HG02678 (cell line): Measurements from ENCODE around the gene MCF2L.
"Not testable (repeated sequence)": the region's sequence is repeated elsewhere in the genome, so short reads cannot be mapped to it uniquely, and the experiment has no call there.

Experiments
- ATAC-seq: cut with Tn5 transposase; IDR thresholded peaks from one replicate; pipeline ENCODE4 v1.9.1; 2021; ENCODE audit warnings: mild to moderate bottlenecking, moderate library complexity; ENCODE audit not compliant: unreplicated experiment

Gene MCF2L

DNA sequence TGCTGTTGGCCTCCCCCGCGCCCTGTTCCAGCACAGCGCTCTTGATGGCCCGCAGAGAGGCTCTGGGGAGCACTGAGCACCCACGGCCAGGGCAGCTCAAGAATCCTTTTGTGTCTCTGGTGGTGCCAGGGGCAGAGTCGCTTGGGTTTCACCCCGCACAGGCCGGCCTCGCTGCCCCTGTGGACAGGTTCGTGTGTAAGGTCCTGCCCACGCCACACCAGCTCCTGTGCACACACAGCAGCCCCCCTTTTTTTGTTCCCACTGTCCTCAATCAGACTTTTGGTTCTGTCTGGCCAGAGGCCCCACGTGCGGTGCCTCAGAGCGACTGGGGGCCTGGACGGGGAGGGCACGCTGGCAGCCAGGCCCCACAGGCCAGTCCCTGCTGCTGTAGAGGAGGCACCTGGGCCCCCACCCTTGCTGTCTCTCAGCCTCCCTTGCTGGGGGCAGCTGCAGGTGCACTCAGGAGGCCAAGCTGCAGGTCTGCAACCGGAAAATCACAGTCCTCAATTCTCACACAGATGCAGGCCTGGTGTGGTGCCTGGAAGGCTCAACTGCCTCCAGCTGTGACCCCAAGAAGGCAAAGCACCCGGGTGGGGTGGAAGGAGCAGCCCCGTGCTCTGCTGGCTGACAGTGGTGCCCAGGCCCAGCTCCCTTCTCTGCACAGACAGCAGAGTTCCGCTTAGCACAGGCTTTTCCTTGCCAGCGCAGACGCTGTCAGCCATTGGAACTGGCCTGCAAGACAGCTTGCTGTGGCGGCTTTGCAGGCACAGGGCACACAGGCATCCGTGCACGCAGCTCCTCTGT lies 124.0 kb downstream of the MCF2L start:
- no peak for ATAC-seq

DNA sequence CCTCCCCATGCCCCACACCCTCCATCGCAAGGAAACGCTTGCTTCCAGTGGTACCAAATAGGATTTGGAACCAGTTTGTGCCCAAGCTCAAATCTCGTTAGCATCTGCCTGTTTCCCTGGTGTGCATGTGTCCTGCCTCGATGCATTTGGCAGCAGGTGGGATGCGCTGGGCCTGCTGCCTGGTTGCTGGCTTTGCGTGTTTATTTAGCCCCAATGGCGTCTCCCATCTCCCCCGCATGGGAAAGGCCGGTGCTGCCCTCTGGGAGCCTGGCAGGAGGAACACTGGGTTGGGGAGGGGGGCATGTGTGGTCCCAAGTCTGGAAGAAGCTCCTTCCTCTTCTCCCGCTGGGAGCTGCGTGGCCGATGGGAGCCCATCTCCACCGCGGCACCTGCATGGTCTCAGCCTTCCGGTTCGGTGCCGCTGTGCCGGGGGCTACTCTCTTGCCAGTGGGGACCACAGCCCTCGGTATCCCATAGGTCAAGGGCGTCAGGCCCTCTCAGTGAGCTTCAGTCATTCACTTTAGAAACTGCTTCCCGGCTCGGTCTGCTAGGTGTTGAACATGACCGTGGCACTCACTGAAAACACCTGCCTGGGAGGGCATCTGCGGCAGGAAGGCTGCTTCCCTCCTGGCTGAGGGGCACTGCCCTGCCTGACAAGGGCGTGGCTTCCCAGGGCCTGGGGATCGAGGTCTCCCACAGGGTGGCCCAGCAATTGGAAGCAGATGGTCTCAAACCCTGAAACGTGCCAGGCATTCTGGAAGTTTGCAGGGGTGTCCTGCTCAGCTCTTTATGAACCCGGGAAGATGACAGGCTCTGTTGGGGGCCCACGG lies 124.8 kb downstream of the MCF2L start:
- no peak for ATAC-seq

DNA sequence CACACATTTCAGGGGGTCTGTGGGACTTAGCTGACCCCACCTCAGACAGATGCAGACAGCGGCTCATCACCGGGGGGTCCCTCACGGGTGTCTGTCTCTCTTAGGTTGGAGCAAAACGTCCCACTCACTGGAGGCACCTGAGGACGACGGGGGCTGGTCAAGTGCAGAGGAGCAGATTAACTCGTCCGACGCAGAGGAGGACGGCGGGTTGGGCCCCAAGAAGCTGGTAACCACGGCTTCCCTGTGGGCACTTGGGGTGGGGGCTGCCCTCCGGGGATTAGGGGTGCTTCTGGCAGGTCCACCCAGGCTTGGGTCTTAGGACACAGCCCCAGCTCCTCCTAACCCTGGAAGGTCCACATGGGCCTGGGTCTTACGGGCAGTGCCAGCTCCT lies 125.4 kb downstream of the MCF2L start:
- ATAC-seq = no peak

DNA sequence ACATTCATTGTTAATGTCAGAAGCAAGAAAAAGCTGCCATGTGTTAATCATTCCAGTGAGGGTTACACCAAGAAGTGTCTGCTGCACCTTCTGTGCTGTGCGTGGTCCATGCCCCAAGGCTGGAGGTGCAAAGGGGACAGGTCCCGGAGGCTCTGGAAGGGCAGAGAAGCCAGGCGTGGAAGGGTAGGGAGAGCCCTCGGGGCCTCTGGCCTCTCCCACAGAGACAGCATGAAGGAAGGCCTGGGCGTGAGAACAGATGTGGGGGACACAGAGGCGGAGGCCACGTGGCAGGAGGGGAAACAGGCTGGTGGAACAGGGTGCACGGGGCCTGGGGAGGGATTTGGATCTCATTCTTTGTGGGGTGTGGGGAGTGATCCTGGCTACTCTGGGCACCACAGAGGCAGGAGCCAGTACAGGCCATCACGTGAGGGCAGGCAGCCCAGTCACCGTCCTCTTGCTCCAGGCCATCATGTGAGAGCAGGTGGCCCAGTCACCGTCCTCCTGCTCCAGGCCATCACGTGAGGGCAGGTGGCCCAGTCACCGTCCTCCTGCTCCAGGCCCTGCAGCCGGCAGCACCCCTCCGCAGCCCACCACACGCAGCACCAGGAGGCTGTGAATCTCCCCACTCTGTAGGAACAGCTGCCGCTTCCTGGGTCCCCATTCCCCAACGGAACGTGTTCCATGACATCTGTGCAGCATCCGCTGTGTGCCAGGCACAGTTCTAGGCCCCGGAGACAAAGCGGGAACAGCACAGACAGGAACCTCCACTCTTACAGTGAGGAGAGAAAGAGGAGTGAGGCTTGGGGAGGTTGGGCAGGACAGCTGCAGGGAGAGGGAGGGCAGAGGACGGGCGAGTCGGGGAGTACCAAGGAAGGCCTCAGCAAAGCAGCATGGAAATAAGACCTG lies 126.4 kb downstream of the MCF2L start:
- no peak for ATAC-seq

DNA sequence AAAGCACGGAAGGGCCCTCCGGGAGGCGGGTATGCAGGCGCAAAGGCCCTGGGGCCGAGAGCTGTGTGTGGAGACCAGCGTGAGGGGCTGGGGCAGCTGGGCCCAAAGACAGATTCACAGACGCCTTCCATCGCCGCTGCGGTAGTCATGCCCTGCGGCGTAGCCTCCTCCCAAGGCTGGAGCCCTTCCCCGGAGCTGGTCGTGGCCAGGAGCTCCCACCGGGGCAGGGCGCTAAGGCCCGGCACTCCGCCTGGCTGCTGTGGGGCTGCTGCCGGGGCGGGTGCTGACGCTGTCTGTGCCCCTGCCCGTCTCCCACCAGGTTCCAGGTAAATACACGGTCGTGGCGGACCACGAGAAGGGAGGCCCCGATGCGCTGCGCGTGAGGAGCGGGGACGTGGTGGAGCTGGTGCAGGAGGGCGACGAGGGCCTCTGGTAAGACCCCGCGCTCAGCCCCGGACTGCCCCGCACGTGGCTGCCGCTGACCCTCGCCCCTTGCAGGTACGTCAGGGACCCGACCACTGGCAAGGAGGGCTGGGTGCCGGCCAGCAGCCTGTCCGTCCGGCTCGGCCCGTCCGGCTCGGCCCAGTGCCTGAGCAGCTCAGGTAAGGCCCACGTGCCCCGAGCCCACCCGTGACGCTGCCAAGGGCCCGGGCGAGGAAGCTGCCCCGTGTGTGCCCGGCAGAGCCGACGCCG lies 127.2 kb downstream of the MCF2L start:
- ATAC-seq = no peak

DNA sequence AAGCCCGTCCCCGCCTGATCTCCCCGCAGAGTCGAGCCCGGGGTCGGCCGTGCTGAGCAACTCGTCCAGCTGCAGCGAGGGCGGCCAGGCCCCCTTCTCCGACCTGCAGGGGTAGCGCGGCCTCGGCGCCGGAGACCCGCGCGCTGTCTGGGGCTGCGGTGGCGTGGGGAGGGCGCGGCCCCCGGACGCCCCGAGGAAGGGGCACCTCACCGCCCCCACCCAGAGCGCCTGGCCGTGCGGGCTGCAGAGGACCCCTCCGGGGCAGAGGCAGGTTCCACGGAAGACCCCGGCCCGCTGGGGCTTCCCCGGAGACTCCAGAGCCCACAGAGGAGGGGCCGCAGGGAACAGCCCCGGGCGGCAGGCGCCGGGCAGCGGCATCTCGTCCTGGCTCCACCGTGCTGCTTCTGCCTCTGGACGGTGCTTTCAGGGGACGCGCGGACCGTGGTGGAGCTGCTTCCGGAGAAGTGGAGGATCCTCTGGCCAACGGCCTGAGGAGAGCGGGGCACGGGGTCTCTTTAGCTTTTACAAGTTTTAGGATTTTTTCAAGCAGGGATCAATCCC lies 127.8 kb downstream of the MCF2L start:
- no peak for ATAC-seq

DNA sequence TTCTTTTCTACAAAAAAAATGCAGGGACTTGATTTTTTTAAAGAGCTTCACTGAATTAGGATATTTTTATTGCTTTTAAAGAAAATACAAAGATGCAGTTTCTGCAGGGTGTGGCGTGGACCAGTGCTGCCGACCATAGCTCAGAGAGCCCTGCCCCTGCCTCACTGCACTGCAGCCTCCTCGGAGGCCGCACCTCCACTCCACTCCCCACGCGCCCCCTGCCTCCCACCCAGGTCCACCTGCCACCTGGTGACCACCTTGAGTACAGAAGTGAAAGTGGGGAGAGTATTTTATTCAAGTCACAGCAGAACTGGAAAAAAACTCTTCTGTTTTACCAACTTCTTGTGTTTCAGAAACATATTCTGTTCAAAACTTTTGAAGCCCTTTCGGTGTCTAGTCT lies 128.6 kb downstream of the MCF2L start:
- no peak for ATAC-seq

DNA sequence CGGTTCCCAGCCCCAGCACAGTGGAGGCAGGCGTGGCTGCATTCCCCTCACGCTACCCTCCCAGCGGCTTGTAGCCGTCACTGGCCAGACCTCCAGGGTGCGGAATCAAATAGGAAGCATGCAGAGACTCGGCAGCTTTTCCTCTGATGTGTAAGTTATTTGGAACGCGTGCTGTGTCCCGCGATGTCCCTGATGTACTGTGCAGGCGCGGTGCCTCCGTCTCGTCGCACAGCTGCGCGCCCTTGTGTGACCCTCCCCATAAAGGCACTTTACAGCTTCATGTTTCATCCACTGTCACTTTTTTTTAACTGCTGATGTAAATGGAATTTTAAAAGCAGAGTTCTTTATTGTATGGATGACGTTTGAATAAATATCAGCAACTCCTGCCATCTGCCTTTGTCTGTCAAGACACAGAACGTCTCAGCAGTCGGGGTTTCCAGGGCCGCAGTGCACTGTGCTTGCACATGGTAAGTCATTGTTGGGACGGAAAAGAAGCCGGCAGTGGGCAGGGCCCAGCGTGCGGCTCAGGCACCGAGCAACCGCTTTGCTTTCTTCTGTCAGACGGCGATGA lies 129.2 kb downstream of the MCF2L start:
- ATAC-seq = no peak

DNA sequence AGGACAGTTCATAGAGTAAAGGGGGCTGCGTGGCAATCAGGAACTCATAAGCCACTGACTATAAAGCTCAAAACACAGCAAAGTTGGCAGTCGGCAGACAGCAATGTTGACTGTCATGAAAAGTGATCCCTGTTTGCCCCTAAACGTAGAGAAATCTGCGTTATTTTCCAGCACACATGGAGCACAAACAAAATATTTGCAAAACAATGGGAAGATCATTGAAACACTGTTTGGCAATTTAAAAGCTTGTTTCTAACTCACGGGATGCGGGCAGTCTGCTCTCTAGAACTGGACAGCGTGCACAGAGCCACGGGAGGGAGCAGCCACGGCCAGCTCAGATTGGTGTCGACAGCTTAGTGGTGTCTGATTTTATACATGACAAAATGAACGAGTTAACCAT lies 130.1 kb downstream of the MCF2L start:
- ATAC-seq = no peak

DNA sequence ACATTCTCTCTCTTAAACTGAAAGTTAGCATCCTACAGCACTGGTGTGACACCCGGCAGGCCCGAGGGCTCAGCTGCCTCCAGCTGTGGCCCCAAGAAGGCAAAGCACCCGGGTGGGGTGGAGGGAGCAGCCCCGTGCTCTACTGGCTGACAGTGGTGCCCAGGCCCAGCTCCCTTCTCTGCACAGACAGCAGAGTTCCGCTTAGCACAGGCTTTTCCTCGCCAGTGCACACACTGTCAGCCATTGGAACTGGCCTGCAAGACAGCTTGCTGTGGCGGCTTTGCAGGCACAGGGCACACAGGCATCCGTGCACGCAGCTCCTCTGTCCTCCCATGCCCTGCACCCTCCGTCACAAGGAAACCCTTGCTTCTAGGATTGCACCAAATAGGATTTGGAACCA lies 133.3 kb downstream of the MCF2L start:
- ATAC-seq = not testable (repeated sequence)

DNA sequence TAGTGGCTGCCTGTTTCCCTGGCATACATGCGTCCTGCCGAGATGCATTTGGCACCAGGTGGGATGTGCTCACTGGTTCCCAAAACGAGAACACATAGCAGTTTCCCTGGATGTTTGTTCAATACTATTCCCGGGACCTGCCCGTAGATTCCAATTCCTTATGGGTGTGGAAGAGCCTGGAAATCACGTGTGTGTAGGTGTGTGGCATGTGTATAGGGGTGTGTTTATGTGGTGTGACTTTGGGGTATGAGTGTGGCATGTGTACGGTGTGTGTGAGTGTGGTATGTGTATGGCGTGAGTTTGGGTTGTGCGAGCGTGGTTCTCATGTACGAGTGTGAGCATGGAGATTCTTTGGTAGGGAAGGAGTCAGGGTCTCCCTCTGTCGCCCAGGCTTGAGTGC lies 133.7 kb downstream of the MCF2L start:
- no peak for ATAC-seq

DNA sequence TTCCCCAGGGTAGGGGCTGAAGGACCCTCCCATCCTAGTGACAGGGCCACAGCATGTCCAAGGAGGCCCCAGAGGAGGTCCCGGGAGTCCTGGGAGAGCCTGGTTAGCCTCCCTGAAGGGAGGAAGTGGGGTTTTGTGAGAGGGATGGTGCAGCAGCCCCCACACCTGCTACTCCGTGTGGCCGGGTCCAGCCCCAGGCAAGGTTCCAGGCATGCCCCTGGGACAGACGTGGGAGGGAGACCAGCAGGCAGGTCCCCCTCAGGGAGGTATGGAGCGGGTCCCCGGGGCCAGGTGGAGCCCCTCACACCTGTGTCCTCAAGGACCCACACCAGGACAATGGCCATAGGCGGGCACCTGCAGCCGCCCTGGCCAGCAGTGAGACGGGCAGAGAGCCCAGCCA lies 134.6 kb downstream of the MCF2L start:
- ATAC-seq = no peak

DNA sequence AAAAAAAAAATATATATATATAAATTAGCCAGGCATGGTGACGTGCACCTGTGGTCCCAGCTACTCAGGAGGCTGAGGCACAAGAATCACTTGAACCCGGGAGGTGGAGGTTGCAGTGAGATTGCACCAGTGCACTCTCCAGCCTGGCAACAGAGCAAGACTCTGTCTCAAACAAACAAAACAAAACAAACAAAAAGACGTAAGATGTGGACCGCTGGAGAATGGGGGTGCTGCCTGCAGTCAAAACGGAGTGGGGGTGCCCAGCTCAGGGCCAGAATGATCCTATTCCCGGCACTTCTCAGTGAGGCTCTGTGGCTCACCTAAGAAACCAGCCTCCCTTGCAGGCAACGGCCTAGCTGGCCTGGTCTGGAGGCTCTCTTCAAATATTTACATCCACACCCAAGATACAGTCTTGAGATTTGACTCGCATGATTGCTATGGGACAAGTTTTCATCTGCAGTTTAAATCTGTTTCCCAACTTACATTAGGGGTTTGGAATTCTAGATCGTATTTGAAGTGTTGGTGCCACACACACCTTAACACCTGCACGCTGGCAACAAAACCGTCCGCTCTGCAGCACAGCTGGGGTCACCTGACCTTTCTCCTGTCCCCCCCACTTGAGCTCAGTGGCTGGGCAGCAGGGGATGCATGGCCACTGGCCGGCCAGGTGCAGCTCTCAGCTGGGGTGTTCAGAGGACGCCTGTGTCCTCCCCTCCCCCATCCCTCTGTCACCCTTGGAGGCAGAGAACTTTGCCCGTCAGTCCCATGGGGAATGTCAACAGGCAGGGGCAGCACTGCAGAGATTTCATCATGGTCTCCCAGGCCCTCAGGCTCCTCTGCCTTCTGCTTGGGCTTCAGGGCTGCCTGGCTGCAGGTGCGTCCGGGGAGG lies 136.3 kb downstream of the MCF2L start, which contains the start of gene F7:
Gene F7, plus strand, starts transcription at position 760 of the 889 bp plus-strand sequence. Its CDS starts 51 bp downstream, at position 811.
- no peak for ATAC-seq

DNA sequence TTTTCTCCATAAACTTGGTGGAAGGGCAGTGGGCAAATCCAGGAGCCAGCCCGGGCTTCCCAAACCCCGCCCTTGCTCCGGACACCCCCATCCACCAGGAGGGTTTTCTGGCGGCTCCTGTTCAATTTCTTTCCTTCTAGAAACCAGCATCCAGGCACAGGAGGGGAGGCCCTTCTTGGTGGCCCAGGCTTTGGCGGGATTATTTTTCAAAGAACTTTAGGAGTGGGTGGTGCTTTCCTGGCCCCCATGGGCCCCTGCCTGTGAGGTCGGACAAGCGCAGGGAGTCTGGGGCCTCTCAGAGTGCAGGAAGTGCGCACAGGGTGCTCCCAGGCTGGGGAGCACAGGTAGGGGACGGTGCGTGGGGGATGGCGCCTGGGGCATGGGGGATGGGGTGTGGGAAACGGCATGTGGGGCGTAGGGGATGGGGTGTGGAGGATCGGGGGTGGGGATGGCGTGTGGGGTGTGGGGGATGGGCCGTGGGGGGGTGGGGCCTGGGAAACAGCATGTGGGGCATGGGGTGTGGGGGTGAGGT lies 137.0 kb downstream of the MCF2L start:
- no peak for ATAC-seq

DNA sequence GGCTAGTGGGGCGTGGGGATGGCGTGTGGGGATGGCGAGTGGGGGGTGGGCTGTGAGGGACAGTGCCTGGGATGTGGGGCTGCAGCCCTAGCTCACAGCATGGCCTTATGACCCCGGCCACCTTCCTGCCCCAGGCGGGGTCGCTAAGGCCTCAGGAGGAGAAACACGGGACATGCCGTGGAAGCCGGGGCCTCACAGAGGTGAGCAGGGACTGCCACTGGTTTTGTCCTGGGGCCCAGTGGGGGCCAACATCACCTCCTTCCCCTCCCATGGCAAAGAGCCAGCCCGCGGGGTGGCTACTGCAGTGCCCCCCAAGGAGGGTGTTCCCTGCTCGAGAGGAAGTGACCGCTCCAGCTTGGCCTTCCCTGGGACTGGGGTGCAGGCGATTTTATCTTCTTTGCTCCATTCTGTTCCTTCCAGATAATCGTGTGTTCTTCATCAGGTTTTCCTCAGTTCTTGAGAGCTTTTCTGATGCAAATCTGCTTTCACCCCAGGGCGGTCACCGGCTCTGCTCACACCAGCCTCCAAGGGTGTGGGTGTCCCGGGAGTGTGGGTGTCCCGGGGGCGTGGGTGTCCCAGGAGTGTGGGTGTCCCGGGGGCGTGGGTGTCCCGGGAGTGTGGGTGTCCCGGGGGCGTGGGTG lies 137.8 kb downstream of the MCF2L start:
- ATAC-seq = no peak

DNA sequence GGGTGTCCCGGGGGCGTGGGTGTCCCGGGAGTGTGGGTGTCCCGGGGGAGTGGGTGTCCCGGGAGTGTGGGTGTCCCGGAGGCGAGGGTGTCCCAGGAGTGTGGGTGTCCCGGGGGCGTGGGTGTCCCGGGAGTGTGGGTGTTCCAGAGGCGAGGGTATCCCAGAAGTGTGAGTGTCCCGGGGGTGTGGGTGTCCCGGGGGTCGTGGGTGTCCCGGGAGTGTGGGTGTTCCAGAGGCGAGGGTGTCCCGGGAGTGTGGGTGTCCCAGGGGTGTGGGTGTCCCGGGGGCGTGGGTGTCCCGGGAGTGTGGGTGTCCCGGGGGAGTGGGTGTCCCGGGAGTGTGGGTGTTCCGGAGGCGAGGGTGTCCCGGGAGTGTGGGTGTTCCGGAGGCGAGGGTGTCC lies 139.5 kb downstream of the MCF2L start:
- ATAC-seq = not testable (repeated sequence)

DNA sequence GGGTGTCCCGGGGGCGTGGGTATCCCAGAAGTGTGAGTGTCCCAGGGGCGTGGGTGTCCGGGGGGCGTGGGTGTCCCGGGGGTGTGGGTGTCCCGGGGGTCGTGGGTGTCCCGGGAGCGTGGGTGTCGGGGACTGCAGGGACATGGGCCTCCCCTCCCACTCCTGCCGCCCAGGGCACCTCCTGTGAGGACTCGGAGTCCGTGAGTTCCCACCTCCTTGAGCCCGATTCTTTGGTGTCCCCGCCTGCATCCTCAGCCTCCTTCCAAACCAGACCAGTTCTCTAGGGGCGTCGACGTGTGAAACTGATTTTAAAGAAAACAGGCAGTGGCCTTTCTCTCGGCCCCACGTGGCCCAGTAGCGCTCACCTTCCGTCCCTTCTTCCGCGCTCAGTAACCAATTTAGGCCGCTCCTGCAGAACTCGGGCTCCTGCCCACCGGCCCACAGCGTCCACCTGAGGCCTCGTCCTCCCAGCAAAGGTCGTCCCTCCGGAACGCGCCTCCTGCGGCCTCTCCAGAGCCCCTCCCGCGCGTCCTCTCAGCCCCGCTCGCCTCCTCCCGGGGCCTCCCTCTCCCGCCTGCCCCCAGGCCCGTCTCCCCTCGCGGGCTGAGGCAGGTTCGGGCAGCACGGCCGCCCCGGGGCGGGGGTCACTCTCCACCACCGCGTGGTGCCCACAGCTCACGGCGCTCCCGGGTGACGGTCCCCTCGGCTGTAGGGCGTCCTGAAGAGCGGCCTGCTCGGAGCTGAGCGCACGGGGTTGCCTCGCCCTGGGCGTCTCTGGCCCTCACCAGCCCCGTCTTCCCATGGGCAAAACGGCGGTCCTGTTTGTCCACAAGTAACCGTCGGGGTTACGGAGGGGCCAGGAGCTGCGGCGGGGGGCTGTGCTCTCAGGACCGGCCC lies 140.4 kb downstream of the MCF2L start:
- ATAC-seq = no peak
